H4 (cell line): ENCODE data around the gene MAN1B1. TPM values are rescaled to one million over a fixed set of nuclear protein-coding genes. Genes with fewer than 3 reads are reported as not detected.
"Not testable (repeated sequence)": the region's sequence is repeated elsewhere in the genome, so short reads cannot be mapped to it uniquely, and the experiment has no call there.

ENCODE experiments used
- DNase-seq: peaks from one replicate; pipeline ENCODE4 v3.0.0-alpha.2; 2015; ENCODE audit warnings: low spot score
- total RNA-seq: library from RNA; depleted of rRNA; stranded (reverse); fragments of >200 nt; shearing (Covaris generic); gene quantifications from 2 replicates; pipeline ENCODE4 v1.2.3, GENCODE V29; 2014

The MAN1B1 gene
- total RNA-seq, 1 experiment from 2014 or later: 38.6 TPM

GRCh38 chr9:137110147-137110910 is 23.5 kb downstream of the MAN1B1 start:
- no peak for DNase-seq

GRCh38 chr9:137110911-137111787 is 24.4 kb downstream of the MAN1B1 start:
- DNase-seq: no peak

GRCh38 chr9:137111788-137112563 is 25.2 kb downstream of the MAN1B1 start:
- DNase-seq: no peak

GRCh38 chr9:137112564-137113384 is 26.0 kb downstream of the MAN1B1 start:
- DNase-seq: no peak

DNA sequence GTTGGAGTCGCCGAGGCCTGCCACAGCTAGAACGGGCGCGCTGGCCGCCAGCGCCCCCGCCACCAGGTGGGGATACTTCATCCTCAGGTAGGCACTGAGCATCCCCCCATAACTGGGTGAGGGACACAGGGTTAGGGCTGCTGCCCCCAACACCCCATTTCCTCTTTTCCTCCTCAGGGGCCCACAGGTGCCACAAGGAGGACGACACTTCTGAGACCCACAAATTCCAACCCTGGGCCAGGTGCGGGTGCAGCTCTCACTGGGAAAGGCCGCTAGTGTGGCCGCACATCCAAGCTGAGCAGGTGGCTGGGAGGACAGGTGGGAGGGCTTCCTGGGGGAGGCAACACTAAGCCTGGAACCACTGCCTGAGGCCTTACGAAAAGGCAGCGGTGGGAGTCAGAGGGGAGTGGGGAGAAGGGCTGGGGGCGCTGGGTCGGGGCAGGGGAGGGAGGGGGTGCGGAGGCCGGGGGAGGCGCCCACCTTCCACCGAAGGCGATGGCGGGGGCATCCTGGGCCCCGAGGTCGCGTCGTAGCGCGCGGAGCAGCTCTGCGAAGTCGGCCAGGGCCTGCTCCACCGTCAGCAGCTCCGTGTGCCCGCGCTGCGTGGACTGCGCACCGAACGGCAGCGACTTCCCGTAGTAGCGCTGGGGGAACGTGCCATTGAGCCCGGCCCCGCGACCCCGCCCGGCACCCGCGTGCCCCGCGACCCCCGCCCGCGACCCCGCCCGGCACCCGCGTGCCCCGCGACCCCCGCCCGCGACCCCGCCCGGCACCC is 26.8 kb downstream of the MAN1B1 start:
- no peak for DNase-seq

DNA sequence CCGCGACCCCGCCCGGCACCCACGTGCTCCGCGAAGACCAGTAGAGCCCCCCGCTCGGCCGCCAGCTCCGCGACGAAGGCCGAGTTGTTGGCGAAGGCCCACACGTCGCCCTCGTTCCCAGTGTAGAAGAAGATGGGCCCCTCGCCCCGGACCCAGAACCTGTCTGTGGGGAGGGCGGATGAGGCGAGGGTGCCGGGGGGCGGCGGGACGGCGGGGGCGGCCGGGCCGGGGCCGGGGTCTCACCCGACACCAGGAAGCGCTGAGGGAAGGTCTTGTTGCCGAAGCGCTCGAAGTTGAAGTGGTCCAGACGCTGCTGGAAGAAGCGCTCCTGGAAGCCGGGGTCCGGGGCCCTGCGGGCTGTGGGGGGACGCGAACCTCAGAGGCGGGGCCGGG is 27.4 kb downstream of the MAN1B1 start:
- no peak for DNase-seq

- no peak for DNase-seq
Measured at GRCh38 chr9:137114613-137115393, 28.0 kb downstream of the MAN1B1 start, which contains the start of gene DPP7. Gene DPP7, minus strand, starts transcription at chr9:137114733. Its CDS starts 20 bp downstream, at chr9:137114713.

DNA sequence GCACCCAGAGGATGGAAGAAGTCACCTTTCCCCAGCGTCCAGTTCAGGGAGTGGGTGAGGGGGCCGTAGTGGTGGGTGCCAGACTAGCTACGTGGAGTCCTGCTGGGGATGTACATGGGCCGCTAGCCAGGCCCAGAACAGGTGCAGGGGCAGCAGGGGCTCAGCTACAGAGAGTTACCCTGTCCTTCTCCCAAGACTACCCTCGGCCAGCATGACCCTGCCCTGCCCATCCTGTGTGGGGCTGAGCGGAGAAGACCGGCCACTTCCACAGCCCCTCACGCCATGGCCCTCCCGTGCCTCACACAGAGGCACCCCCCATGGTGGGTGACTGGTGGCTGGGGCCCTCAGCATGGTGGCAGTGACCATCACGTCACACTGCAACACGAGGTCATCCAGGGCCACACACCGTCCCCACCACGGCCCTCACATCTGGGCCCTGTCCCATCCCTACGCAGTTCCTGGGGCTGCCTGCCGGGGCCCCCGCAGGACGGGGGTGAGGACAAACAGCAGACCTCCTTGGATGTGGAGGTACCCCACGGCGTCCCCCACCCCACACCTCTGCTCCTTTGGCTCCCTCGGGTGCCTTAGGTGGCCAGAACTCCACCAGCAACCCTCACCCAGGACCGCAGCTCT is 28.7 kb downstream of the MAN1B1 start:
- no peak for DNase-seq

GRCh38 chr9:137116027-137116507 is 29.3 kb downstream of the MAN1B1 start:
- no peak for DNase-seq

DNA sequence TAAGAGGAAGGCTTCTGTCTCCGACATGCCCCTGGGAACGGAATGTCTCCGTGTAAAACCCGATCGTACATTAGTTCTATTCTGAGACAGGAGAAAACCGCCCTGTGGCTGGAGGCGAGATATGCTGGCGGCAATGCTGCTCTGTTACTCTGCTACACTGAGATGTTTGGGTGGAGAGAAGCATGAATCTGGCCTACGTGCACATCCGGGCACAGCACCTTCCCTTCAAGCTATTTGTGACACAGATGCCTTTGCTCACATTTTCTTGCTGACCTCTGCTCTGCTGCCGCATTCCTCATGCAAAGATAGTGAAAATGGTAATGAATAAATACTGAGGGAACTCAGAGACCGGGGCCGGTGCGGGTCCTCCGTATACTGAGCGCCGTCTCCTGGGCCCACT is 29.9 kb downstream of the MAN1B1 start:
- DNase-seq: no peak

GRCh38 chr9:137117269-137117731 is 30.5 kb downstream of the MAN1B1 start:
- no peak for DNase-seq

GRCh38 chr9:137118092-137118603 is 31.4 kb downstream of the MAN1B1 start:
- not testable (repeated sequence) for DNase-seq

- DNase-seq: not testable (repeated sequence)
Measured at GRCh38 chr9:137121927-137122795, 35.4 kb downstream of the MAN1B1 start.

- DNase-seq: not testable (repeated sequence)
Measured at GRCh38 chr9:137122796-137123467, 36.1 kb downstream of the MAN1B1 start.

GRCh38 chr9:137123468-137123837 is 36.7 kb downstream of the MAN1B1 start:
- no peak for DNase-seq

DNA sequence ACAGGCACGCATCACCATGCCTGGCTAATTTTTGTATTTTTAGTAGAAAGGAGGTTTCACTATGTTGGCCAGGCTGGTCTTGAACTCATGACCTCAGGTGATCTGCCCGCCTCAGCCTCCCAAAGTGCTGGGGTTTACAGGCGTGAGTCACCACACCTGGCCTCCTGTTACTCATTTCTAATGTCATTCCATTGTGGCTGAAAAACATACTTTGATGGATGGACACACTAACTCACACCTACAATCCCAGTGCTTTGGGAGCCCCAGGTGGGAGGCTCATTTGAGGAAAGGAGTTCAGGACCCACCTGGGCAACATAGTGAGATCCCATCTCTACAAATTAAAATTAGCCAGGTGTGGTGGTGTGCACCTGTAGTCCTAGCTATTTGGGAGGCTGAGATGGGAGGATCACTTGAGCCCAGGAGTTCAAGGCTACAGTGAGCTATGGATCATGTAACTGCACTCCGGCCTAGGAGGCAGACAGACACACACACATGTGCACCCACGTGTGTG is 37.2 kb downstream of the MAN1B1 start:
- DNase-seq: not testable (repeated sequence)

DNA sequence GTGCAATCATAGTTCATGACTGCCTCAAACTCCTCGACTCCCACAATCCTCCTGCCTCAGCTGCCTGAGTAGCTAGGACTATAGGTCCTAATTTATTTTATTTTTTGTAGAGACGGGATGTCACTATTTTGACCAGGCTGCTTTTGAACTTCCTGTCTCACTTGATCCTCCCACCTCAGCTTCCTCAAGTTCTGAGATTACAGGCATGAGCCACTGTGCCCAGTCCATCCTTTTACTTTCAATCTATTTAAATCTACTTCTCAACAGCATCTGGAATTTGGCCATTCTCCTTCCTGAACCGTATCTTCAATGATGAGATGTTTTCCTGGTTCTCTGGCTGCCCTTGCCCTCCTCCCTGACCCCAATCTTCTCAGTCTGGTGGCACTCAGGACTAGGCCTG is 40.0 kb downstream of the MAN1B1 start:
- no peak for DNase-seq
